ENCODE results near the gene GSK3A. TPM values are rescaled to one million over a fixed set of nuclear protein-coding genes. Genes with fewer than 3 reads are reported as not detected.

GSK3A gene
- total RNA-seq, 1 experiment from 2014 or later = 44.6 TPM

DNA sequence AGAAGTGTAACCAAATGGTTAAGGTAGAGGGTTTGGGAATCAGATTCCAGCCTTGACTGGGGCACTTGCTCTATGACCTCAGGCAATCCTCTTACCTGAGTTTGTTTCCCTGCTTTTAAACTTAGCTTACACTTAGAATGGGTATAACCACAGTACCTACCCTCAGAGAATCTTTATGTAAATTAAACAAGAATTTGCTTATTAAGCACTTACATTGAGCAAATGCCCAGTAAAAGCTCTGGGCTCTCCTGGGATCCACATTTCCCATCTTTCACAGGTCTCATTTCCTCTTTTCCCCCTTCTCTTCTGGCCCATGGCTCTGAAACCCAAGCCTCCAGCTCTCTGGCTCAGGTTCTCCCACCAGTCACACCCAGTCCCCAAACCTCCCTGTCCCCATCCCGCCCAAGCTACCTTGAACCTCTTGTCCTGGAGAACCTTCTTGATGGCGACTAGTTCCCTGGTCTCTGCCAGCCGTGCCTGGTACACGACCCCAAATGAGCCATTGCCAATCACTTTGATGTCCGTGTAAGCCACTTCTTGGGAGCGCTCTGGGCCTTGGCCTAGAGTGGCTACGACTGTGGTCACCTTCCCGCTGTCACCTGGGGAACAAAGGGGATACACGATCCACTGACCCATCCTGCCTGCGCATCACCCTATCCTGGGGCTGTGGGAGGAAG is 2.7 kb downstream of the GSK3A start:
- Histone ChIP-seq H3K4me3 (no peak overlapping the region), H3K79me2 (ENCODE audit: low read depth) (peaks cover 42% of the 10 kb centered on the region), H4K20me1 (ENCODE audit: insufficient read depth) (no peaks in the 10 kb centered on the region), H2AFZ (no peak overlapping the region), H3K9me3 (ENCODE audit: insufficient read depth, low read depth) (no peaks in the 10 kb centered on the region), H3K27me3 (ENCODE audit: insufficient read depth, low read depth) (no peaks in the 10 kb centered on the region), H3K4me1 (replicated peaks; ENCODE audit: insufficient read depth) (peaks cover 11% of the 10 kb centered on the region), H3F3A (ENCODE audit: insufficient read depth, low read depth) (0 out of 2 replicates have a peak, but pooled peaks cover 2% of the 10 kb centered on the region), H3K4me2 (no peak overlapping the region), H3K27ac (no peak overlapping the region), H3K36me3 (ENCODE audit: low read depth) (no peaks in the 10 kb centered on the region), H3K9me2 (ENCODE audit: insufficient read depth) (no peaks in the 10 kb centered on the region)
- POLR2A ChIA-PET (ENCODE audit: unreplicated experiment) = no interaction called here
- DNase-seq = no peak
- no peak for TF ChIP-seq CTCF (conservative IDR thresholded peaks at IDR 0.05)
- TF ChIP-seq EZH2 (IDR thresholded peaks at IDR 0.05; ENCODE audit: low read depth) = no peak
- intact Hi-C loops (cut with micrococcal nuclease; ENCODE audit: unreplicated experiment) = loop anchor here (5.0 kb wide), 3 partner anchors 32 to 193 kb away; no protein-coding TSS in a partner anchor
- CTCF ChIA-PET = no interaction called here
- BruUV-seq (replicated peaks) = no TSS peak

- no TSS peak for BruUV-seq (replicated peaks)
- H4K20me1 ChIP-seq (ENCODE audit: insufficient read depth) = peaks cover 5% of the 10 kb centered on the region; the same call in 1 of the 2 replicates
- intact Hi-C loops (cut with micrococcal nuclease; ENCODE audit: unreplicated experiment) = no loop called here
- H2AFZ ChIP-seq = no peak overlapping the region
- TF ChIP-seq EZH2 (IDR thresholded peaks at IDR 0.05; ENCODE audit: low read depth) = no peak
- no peak for TF ChIP-seq CTCF (conservative IDR thresholded peaks at IDR 0.05)
- no peaks in the 10 kb centered on the region for H3K9me3 ChIP-seq (ENCODE audit: insufficient read depth, low read depth)
- no peak overlapping the region for H3K27ac ChIP-seq
- peaks cover 8% of the 10 kb centered on the region; the same call in 1 of the 2 replicates for H3K36me3 ChIP-seq (ENCODE audit: low read depth)
- H3F3A ChIP-seq (ENCODE audit: insufficient read depth, low read depth) = peaks cover 29% of the 10 kb centered on the region; the same call in 1 of the 2 replicates
- DNase-seq = no peak
- no peaks in the 10 kb centered on the region for H3K4me1 ChIP-seq (replicated peaks; ENCODE audit: insufficient read depth)
- H3K4me3 ChIP-seq = no peak overlapping the region
- H3K79me2 ChIP-seq (ENCODE audit: low read depth) = peaks cover 14% of the 10 kb centered on the region
- ChIA-PET POLR2A (ENCODE audit: unreplicated experiment) (interaction anchor here (0.6 kb wide), 1 partner anchor 68 kb away, joined by 3 read pairs; no protein-coding TSS in a partner anchor), CTCF (no interaction called here)
- H3K4me2 ChIP-seq = no peak overlapping the region
- H3K27me3 ChIP-seq (ENCODE audit: insufficient read depth, low read depth) = no peaks in the 10 kb centered on the region
- H3K9me2 ChIP-seq (ENCODE audit: insufficient read depth) = no peaks in the 10 kb centered on the region
These were observed 7.2 kb downstream of the GSK3A start for GRCh38 chr19:42235181-42235580.

DNA sequence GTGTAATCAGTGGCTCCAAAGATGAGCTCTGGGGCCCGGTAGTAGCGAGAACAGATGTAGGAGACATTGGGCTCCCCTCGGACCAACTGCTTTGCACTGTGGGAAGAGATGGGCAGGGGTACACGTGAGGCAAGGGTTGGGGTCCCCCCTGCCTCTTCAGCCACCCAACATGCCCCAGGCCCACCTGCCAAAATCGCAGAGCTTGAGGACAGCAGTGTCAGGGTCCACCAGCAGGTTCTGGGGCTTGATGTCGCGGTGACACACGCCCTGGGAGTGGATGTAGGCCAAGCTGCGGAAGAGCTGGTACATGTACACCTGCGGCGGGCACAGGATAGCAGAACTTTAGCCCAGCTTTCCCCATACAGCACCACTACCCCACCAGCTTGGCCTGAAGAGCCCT is 8.0 kb downstream of the GSK3A start:
- POLR2A ChIA-PET (ENCODE audit: unreplicated experiment) = no interaction called here
- intact Hi-C loops (cut with micrococcal nuclease; ENCODE audit: unreplicated experiment) = no loop called here
- Histone ChIP-seq H3K9me3 (ENCODE audit: insufficient read depth, low read depth) (no peaks in the 10 kb centered on the region), H2AFZ (no peak overlapping the region), H3K27me3 (ENCODE audit: insufficient read depth, low read depth) (no peaks in the 10 kb centered on the region), H3K9me2 (ENCODE audit: insufficient read depth) (no peaks in the 10 kb centered on the region), H3K36me3 (ENCODE audit: low read depth) (peaks cover 12% of the 10 kb centered on the region; the same call in 1 of the 2 replicates), H3K79me2 (ENCODE audit: low read depth) (peaks cover 5% of the 10 kb centered on the region), H4K20me1 (ENCODE audit: insufficient read depth) (peaks cover 10% of the 10 kb centered on the region; the same call in 1 of the 2 replicates), H3K27ac (no peak overlapping the region), H3K4me3 (no peak overlapping the region), H3K4me1 (replicated peaks; ENCODE audit: insufficient read depth) (no peaks in the 10 kb centered on the region), H3K4me2 (no peak overlapping the region), H3F3A (ENCODE audit: insufficient read depth, low read depth) (peaks cover 35% of the 10 kb centered on the region; the same call in 1 of the 2 replicates)
- TF ChIP-seq CTCF (conservative IDR thresholded peaks at IDR 0.05) (no peak), EZH2 (IDR thresholded peaks at IDR 0.05; ENCODE audit: low read depth) (no peak)
- CTCF ChIA-PET = no interaction called here
- no TSS peak for BruUV-seq (replicated peaks)
- DNase-seq = no peak
